Stomach (tissue), 9 donors: ENCODE data around the gene SPN. TPM values are rescaled to one million over a fixed set of nuclear protein-coding genes. Genes with fewer than 3 reads are reported as not detected.
A peak's percentile ranks its signal among the peaks of the same experiment; 100 is the strongest.

Experiments used
- DNase-seq, 2 donors: peaks; one replicate each; pipeline versions ENCODE4 v3.0.0 to v3.0.0-alpha.2; 2013 to 2019
- H3K27ac ChIP-seq, 5 donors: fragments of 200-600 bp in 4 of 5; sonication (generic) in 4 of 5; one replicate each; pipeline ENCODE4 v1.5.1; 2013 to 2019; ENCODE audit warnings: mild to moderate bottlenecking in 1 of 5, moderate library complexity in 1 of 5
- H3K27me3 ChIP-seq, 3 donors: fragments of 200-600 bp; sonication (generic); one replicate each; pipeline ENCODE4 v1.5.1; 2017 to 2019; ENCODE audit warnings: mixed run types in 1 of 3
- H3K36me3 ChIP-seq, 4 donors: fragments of 200-600 bp; sonication (generic); 1 replicate in 3 of 4; 2 replicates in 1 of 4; pipeline ENCODE4 v1.5.1; 2016 to 2019
- H3K4me1 ChIP-seq, 4 donors: fragments of 200-600 bp; sonication (generic); one replicate each; pipeline ENCODE4 v1.5.1; 2016 to 2019
- H3K4me3 ChIP-seq, 4 donors: fragments of 200-600 bp; sonication (generic) in 3 of 4; one replicate each; pipeline ENCODE4 v1.5.1; 2016 to 2019; ENCODE audit warnings: mild to moderate bottlenecking in 1 of 4
- H3K9me3 ChIP-seq, 4 donors: fragments of 200-600 bp; sonication (generic); one replicate each; pipeline ENCODE4 v1.5.1; 2016 to 2019
- EP300 ChIP-seq: sonication (generic); formaldehyde crosslinking; IDR thresholded peaks from one replicate; pipeline ENCODE4 v1.6.1; 2017; ENCODE audit warnings: antibody characterized with exemption
- POLR2A ChIP-seq, 4 donors: fragments of 450-650 bp; IDR thresholded peaks; one replicate each; pipeline ENCODE4 v1.6.1; 2016; ENCODE audit warnings: antibody characterized with exemption in 4 of 4, control low read depth in 2 of 4, mild to moderate bottlenecking in 1 of 4, moderate library complexity in 1 of 4
- POLR2AphosphoS5 ChIP-seq, 3 donors: sonication (generic); formaldehyde crosslinking; IDR thresholded peaks; one replicate each; pipeline ENCODE4 v1.6.1; 2016; ENCODE audit warnings: antibody characterized with exemption in 3 of 3
- WGBS, 5 donors: extraction: QIAGEN DNeasy Blood & Tissue Kit in 3 of 5; methylation state at CpG; one replicate each; pipeline versions ENCODE4 v1.1.5 to v1.1.7; 2013 to 2018; 5-methylcytosine and 5-hydroxymethylcytosine counted together
- intact Hi-C: fragments of 100-400 bp; cut with DNase I; formaldehyde crosslinking; loops from one replicate; pipeline ENCODE4 v1.15.1; 2023; ENCODE audit warnings: low total_unique reads
- polyA plus RNA-seq, 3 donors: library from polyadenylated mRNA; stranded (reverse); fragments of 200-250 nt; gene quantifications; one replicate each; pipeline ENCODE4 v1.2.3, GENCODE V29; 2013
- total RNA-seq, 5 donors: library from RNA; depleted of rRNA; stranded (reverse); fragments of >200 nt; gene quantifications; one replicate each; pipeline versions ENCODE4 v1.1.0 to v1.2.3, GENCODE V29; 2014 to 2016
- TF ChIP-seq, protein P1 (sequence below), 7 experiments: fragments of 450-650 bp in 4 of 7; fragments of 200-600 bp in 3 of 7; sonication (generic) in 3 of 7; IDR thresholded peaks; one replicate each; pipeline ENCODE4 v1.5.1; 2016 to 2019; ENCODE audit warnings: antibody characterized with exemption in 7 of 7, control low read depth in 2 of 7, mild to moderate bottlenecking in 1 of 7
- donor health status: healthy with polysubstance abuse.
- donor health status: Bipolar disorder and iron deficiency.
- donor health status: healthy.

Gene SPN
- total and polyA plus RNA-seq, 8 donors, result 0.68 to 20.1 (median 1.9) TPM

DNA sequence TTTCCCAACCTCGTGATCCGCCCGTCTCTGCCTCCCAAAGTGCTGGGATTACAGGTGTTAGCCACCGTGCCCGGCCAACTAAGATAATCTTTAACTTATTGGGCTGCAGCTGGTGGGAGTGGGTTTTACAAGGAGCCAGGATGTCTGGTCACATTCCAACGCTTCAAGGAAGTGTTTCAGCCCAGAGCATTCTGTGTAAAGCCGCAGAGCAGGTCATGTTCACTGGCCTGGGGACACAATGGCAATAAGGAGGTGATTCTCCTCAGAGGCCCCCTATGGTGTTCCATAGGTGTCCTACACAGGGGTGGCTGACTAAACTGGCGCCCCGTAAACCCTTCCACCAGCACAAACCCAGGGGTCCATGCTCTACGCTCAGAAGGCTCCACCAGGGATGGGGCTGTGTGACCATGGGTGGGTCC is 17.1 kb downstream of the SPN start:
- Histone ChIP-seq H3K4me3 (peak overlapping the region in 1 of 4 donors; percentile 33), H3K27me3 (no peaks in the 10 kb centered on the region), H3K36me3 (no peaks in the 10 kb centered on the region), H3K9me3 (no peaks in the 10 kb centered on the region), H3K4me1 (peaks cover 0 to 22% (median 13%) of the 10 kb centered on the region in 4 donors), H3K27ac (no peak overlapping the region)
- TF ChIP-seq, protein P1, sequence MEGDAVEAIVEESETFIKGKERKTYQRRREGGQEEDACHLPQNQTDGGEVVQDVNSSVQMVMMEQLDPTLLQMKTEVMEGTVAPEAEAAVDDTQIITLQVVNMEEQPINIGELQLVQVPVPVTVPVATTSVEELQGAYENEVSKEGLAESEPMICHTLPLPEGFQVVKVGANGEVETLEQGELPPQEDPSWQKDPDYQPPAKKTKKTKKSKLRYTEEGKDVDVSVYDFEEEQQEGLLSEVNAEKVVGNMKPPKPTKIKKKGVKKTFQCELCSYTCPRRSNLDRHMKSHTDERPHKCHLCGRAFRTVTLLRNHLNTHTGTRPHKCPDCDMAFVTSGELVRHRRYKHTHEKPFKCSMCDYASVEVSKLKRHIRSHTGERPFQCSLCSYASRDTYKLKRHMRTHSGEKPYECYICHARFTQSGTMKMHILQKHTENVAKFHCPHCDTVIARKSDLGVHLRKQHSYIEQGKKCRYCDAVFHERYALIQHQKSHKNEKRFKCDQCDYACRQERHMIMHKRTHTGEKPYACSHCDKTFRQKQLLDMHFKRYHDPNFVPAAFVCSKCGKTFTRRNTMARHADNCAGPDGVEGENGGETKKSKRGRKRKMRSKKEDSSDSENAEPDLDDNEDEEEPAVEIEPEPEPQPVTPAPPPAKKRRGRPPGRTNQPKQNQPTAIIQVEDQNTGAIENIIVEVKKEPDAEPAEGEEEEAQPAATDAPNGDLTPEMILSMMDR (IDR thresholded peaks at IDR 0.05), result no peak
- TF ChIP-seq POLR2A (IDR thresholded peaks at IDR 0.05) (no peak), EP300 (no peak), POLR2AphosphoS5 (IDR thresholded peaks at IDR 0.05) (no peak)
- DNase-seq, result peak in 1 of 2 donors; percentile 39
- 59 to 78% (median 63%) methylated on average over 10 of the region's 10 CpGs for WGBS, 5 donors
- intact Hi-C loops, result no loop called here

DNA sequence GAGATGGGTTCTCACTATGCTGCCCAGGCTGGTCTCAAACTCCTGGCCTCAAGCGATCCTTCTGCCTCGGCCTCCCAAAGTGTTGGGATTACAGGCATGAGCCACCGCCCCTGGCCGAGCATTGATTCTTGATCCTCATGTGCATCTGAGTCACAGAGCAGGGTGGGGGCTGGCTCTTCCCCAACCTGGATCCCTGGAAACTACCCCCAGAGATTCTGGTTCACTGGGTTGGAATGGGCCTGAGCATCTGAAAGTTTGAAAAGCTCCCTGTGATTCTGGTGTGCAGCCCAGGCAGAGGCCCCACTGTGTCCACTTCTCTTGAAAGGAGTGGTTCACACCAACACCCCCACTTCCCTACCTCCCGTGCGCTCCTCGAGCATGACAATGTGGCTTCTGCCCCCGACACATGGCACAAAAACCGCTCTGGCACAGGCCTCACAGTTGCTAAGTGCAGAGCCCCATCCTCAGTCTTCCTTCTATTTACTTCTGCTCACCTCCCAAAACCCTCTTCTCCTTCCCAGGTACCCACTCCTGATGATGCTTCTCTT is 20.6 kb downstream of the SPN start:
- DNase-seq, result no peak
- Histone ChIP-seq H3K27me3 (no peaks in the 10 kb centered on the region), H3K4me3 (no peak overlapping the region), H3K9me3 (no peaks in the 10 kb centered on the region), H3K36me3 (no peaks in the 10 kb centered on the region), H3K27ac (no peak overlapping the region), H3K4me1 (peaks cover 0 to 21% (median 13%) of the 10 kb centered on the region in 4 donors)
- no peak for TF ChIP-seq POLR2AphosphoS5 (IDR thresholded peaks at IDR 0.05)
- TF ChIP-seq EP300, result no peak
- no peak for TF ChIP-seq POLR2A (IDR thresholded peaks at IDR 0.05)
- TF ChIP-seq, protein P1 (IDR thresholded peaks at IDR 0.05), result no peak
- intact Hi-C loops, result no loop called here
- WGBS, 5 donors, result 90 to 98% (median 95%) methylated on average over 9 of the region's 9 CpGs

DNA sequence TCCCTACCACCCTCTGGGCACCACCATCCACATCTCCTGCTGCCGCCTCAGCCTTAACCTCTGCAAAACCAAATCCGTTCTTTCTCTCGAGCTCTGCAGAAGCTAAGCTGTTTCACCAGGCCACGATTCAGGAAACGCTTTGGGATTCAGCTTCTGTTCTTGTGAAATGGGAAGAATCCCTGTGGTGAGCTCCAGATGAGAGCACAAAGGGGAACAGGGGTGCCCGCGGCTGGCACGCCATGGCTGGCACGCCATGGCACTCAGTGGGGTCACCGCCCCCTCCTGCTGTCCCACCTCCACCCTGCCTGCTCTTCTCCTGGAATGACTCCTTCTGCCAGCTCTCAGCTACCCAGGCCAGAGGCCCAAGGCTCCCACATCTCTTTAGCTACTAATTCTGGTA is 21.6 kb downstream of the SPN start:
- TF ChIP-seq POLR2AphosphoS5 (IDR thresholded peaks at IDR 0.05) (no peak), EP300 (no peak), POLR2A (IDR thresholded peaks at IDR 0.05) (no peak)
- TF ChIP-seq, protein P1 (IDR thresholded peaks at IDR 0.05), result no peak
- DNase-seq, result no peak
- intact Hi-C loops, result no loop called here
- no peak overlapping the region for H3K4me3 ChIP-seq
- H3K4me1 ChIP-seq, result peaks cover 0 to 10% (median 4%) of the 10 kb centered on the region in 4 donors
- H3K9me3 ChIP-seq, result no peaks in the 10 kb centered on the region
- no peaks in the 10 kb centered on the region for H3K27me3 ChIP-seq
- 87 to 96% (median 92%) methylated on average over 10 of the region's 10 CpGs for WGBS, 5 donors
- H3K36me3 ChIP-seq, result no peaks in the 10 kb centered on the region
- H3K27ac ChIP-seq, result no peak overlapping the region

DNA sequence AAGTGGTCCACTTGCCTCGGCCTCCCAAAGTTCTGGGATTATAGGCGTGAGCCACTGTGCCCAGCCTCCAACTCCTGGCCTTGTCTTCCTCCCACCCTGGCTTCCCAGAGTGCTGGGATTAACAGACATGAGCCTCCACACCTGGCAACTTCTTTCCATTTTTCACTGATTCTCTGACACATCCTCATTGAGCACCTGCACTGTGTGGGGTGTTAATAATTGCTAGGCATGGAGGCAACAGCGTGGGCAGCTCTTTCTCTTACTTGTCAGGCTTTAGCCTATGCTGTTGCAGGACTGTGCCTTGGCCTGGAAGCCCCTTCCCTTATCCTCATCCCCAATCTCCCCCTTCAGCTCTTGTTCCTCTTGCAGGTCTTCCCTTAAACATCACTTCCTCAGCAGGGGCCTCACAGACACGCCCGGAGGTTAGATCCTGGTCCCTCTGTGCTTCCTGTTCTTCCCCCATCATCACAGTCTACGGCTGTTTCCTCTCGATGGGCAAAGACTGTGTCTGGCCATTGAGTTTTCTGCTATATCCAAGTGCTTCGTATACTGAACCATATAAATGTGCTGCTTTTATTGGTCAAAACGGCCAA is 23.8 kb downstream of the SPN start:
- Histone ChIP-seq H3K4me1 (no peaks in the 10 kb centered on the region), H3K9me3 (no peaks in the 10 kb centered on the region), H3K4me3 (no peak overlapping the region), H3K27me3 (no peaks in the 10 kb centered on the region), H3K27ac (no peak overlapping the region), H3K36me3 (no peaks in the 10 kb centered on the region)
- 70 to 90% (median 81%) methylated on average over 9 of the region's 9 CpGs for WGBS, 5 donors
- TF ChIP-seq EP300 (no peak), POLR2AphosphoS5 (IDR thresholded peaks at IDR 0.05) (no peak), POLR2A (IDR thresholded peaks at IDR 0.05) (no peak)
- TF ChIP-seq, protein P1 (IDR thresholded peaks at IDR 0.05), result no peak
- intact Hi-C loops, result no loop called here
- no peak for DNase-seq
